Measurements from ENCODE around the gene PRDM15.

PRDM15 gene

DNA sequence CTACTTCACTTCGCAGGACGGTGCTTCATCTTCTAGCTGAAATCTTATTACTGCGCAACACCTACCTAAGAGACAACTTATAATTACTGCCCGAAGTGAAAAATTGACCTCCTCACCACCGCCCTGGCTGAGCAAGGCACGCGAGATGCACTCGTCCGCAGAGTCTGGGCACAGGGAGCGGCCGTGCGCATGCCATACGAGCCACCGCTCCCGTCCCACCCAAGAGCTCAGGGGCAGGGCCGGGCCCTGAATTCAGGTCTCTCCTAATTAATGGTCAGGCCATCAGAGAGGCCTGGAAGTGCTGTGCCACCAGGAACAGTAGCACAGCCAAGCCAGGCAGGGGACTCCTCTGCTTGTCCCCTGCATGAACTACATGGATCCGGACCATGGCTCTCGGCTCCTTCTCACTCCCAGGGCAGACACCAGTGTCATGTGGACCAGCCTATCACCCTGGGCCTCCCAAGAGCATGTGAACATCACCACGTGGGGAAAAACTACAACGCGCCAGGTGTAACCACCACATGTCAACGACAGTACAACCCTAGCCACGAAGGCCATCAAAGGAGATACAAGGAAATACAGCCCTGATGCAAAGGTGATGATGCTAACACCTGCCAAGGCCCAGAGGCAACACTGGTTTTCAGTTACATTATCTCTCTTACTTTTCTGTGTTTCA is 123.7 kb downstream of the PRDM15 start:
- Histone ChIP-seq H3K27me3 (ENCODE audit: insufficient read depth, low read depth, severe bottlenecking) (no peaks in the 10 kb centered on the region), H3K27ac (no peak overlapping the region), H3K4me3 (ENCODE audit: low read depth, low read length) (no peak overlapping the region), H3K36me3 (peaks cover 12% of the 10 kb centered on the region), H3K9me3 (ENCODE audit: severe bottlenecking) (no peaks in the 10 kb centered on the region)
- TF ChIP-seq, protein P1, sequence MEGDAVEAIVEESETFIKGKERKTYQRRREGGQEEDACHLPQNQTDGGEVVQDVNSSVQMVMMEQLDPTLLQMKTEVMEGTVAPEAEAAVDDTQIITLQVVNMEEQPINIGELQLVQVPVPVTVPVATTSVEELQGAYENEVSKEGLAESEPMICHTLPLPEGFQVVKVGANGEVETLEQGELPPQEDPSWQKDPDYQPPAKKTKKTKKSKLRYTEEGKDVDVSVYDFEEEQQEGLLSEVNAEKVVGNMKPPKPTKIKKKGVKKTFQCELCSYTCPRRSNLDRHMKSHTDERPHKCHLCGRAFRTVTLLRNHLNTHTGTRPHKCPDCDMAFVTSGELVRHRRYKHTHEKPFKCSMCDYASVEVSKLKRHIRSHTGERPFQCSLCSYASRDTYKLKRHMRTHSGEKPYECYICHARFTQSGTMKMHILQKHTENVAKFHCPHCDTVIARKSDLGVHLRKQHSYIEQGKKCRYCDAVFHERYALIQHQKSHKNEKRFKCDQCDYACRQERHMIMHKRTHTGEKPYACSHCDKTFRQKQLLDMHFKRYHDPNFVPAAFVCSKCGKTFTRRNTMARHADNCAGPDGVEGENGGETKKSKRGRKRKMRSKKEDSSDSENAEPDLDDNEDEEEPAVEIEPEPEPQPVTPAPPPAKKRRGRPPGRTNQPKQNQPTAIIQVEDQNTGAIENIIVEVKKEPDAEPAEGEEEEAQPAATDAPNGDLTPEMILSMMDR (IDR thresholded peaks at IDR 0.05; ENCODE audit: low read depth, low read length) = no peak
- no peak for DNase-seq

DNA sequence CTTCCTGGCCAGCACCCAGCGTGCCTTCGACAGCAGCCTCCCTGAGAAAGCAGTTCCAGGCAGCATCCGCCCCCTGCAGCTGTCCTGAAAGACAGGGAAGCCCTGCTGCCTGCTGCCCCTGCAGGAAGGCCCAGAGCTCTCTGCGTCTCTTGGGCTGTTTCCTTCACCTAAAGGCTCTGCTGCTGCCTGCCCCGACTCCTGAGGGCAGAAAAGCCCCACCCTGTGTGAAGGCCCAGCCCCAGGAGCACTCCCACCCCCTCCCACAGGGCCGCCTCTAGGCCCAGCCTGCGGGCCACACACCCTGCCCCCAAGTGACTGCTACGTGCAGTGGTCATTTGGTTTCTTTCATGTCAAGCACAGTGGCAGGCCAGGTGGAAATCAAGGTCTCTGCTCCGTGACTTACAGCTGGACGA is 124.7 kb downstream of the PRDM15 start:
- no peak for DNase-seq
- Histone ChIP-seq H3K4me3 (ENCODE audit: low read depth, low read length) (no peak overlapping the region), H3K27ac (no peak overlapping the region), H3K9me3 (ENCODE audit: severe bottlenecking) (no peaks in the 10 kb centered on the region), H3K36me3 (peaks cover 12% of the 10 kb centered on the region), H3K27me3 (ENCODE audit: insufficient read depth, low read depth, severe bottlenecking) (no peaks in the 10 kb centered on the region)
- TF ChIP-seq, protein P1 (IDR thresholded peaks at IDR 0.05; ENCODE audit: low read depth, low read length) = no peak

DNA sequence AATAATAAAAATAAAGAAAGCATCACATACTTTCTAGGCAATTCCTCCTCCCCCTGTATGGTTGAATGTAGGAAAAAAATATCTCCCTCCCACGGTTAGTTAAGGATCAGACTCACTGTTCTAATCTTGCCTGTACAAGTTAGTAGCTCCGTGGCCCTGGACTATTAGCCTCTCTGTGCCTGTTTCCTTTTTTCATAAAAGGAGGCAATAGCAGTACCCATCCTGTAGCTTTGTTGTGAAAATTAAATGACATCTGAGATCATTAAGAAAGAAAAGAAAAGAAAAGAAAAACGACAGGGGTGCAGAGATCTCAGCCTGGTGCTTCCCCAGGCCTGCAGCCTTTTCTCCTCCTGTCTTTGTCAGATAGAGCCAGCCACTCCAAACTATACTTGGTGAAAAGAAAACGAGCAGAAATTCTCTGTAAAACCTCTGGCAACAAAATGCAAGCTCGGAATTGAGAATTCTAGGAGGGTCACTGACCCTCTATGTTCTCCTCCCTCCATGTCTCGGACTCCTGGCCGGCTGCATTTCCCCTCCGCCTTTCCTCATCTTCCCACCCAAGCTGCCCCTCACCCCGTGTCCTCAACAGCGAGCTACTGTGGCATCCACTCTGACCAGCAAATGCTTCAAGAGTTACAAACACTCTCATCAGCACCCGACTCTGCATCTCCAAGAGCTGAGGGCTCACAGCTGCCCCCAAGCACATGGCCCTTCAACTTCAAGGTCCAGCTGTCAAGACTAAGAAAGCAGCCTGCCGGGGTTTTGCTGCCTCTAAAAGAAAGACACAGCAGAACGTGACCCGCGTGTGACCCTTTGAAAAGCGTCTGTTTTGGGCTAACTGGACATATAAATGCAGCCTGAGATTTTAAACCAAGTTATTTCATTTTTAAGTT is 125.9 kb downstream of the PRDM15 start:
- DNase-seq = no peak
- no peak overlapping the region for H3K27ac ChIP-seq

GRCh38 chr21:41752231-41752681 is 126.9 kb downstream of the PRDM15 start:
- H3K27ac ChIP-seq = no peak overlapping the region

More for the DNA sequence above, 125.9 kb downstream of the PRDM15 start:
- H3K27me3 ChIP-seq (ENCODE audit: insufficient read depth, low read depth, severe bottlenecking) = no peaks in the 10 kb centered on the region
- peaks cover 17% of the 10 kb centered on the region for H3K36me3 ChIP-seq
- TF ChIP-seq, protein P1 (IDR thresholded peaks at IDR 0.05; ENCODE audit: low read depth, low read length) = no peak
- H3K4me3 ChIP-seq (ENCODE audit: low read depth, low read length) = no peak overlapping the region
- no peaks in the 10 kb centered on the region for H3K9me3 ChIP-seq (ENCODE audit: severe bottlenecking)

DNA sequence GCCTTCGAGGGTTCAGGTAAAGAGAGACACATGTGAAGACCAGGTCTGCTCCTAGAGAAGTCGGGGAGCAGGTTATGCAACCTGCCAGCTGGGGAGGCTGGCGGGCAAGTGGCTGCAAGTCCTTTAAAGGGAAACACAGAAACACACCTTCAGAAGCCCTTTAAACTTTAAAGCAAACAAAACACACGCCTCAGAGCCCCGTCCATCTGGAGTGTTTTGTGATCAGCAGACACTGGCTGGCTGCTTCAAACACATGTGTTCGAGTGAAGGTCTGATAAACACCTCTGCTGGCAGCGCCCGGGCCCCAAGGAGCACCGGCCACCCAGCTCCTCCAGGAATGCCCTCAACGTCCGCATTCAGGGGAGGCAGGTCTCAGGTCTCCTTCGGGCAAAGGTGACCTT is 127.5 kb downstream of the PRDM15 start:
- Histone ChIP-seq H3K36me3 (peaks cover 18% of the 10 kb centered on the region), H3K27ac (no peak overlapping the region)
- TF ChIP-seq, protein P1 (IDR thresholded peaks at IDR 0.05; ENCODE audit: low read depth, low read length) = no peak

More at GRCh38 chr21:41752231-41752681, 126.9 kb downstream of the PRDM15 start:
- Histone ChIP-seq H3K36me3 (peaks cover 17% of the 10 kb centered on the region), H3K4me3 (ENCODE audit: low read depth, low read length) (no peak overlapping the region), H3K27me3 (ENCODE audit: insufficient read depth, low read depth, severe bottlenecking) (no peaks in the 10 kb centered on the region), H3K9me3 (ENCODE audit: severe bottlenecking) (no peaks in the 10 kb centered on the region)
- TF ChIP-seq, protein P1 (IDR thresholded peaks at IDR 0.05; ENCODE audit: low read depth, low read length) = no peak
- no peak for DNase-seq

More for the DNA sequence above, 127.5 kb downstream of the PRDM15 start:
- no peak overlapping the region for H3K4me3 ChIP-seq (ENCODE audit: low read depth, low read length)
- no peak for DNase-seq
- no peaks in the 10 kb centered on the region for H3K27me3 ChIP-seq (ENCODE audit: insufficient read depth, low read depth, severe bottlenecking)
- H3K9me3 ChIP-seq (ENCODE audit: severe bottlenecking) = no peaks in the 10 kb centered on the region
